Measurements from ENCODE around the gene CAMTA1. TPM values are rescaled to one million over a fixed set of nuclear protein-coding genes. Genes with fewer than 3 reads are reported as not detected.
"Not testable (repeated sequence)": the region's sequence is repeated elsewhere in the genome, so short reads cannot be mapped to it uniquely, and the experiment has no call there.

CAMTA1 gene
- total RNA-seq, 1 donor from 2014 or later = 38.1 TPM

DNA sequence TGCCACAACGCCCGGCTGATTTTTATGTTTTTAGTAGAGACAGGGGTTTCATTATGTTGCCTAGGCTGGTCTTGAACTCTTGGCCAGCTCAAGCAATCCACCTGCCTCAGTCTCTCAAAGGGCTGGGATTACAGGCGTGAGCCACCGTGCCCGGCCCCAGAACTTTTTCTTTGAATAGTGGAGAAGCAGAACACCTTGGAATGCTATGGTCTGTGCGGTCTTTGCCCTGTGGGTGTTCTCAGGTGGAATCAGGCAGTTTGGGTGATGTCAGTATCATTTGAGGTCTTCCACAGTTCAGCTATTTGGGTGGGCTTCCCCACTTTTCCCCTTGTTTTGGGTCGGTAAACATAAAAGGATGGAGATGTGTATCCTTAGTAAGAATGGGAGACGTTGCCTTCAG, 17.6 kb downstream of the CAMTA1 start:
- Histone ChIP-seq H3K4me3 (ENCODE audit: low read length in 3 of 3) (no peak overlapping the region), H3K27me3 (ENCODE audit: control insufficient read depth in 3 of 3, insufficient read depth in 3 of 3, low read length in 3 of 3) (no peaks in the 10 kb centered on the region), H3K9ac (ENCODE audit: low read depth in 1 of 3, low read length in 3 of 3) (no peak overlapping the region), H3K4me1 (ENCODE audit: control insufficient read depth in 3 of 3, insufficient read depth in 3 of 3, low read length in 3 of 3) (peaks cover 15 to 33% (median 19%) of the 10 kb centered on the region in 3 donors), H3K36me3 (ENCODE audit: control insufficient read depth in 3 of 3, insufficient read depth in 3 of 3, low read length in 3 of 3) (no peaks in the 10 kb centered on the region), H3K27ac (ENCODE audit: low read depth, low read length) (no peak overlapping the region), H3K9me3 (ENCODE audit: control insufficient read depth in 3 of 3, low read length in 3 of 3) (no peaks in the 10 kb centered on the region)

DNA sequence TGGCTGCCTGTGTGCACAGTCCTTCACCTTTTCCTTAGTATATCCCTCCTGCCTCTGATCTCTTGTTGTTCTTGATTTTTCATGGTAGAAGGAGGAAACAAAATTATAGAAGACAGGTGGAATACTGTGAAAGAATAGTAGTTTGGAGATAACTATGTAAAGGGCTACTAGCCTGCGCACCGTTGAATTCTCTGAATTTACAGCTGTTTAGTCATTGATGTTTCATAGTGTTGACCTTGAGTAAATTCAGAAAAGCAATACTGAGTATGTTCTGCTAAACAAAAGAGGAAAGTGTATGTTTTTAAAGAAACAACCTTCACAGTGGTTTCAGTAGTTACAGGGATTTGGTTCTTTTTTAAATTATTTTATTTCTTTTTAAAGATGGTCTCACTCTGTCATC, 18.1 kb downstream of the CAMTA1 start:
- no peak overlapping the region for H3K9ac ChIP-seq (ENCODE audit: low read depth in 1 of 3, low read length in 3 of 3)
- no peak overlapping the region for H3K4me3 ChIP-seq (ENCODE audit: low read length in 3 of 3)
- no peaks in the 10 kb centered on the region for H3K27me3 ChIP-seq (ENCODE audit: control insufficient read depth in 3 of 3, insufficient read depth in 3 of 3, low read length in 3 of 3)
- H3K36me3 ChIP-seq (ENCODE audit: control insufficient read depth in 3 of 3, insufficient read depth in 3 of 3, low read length in 3 of 3) = no peaks in the 10 kb centered on the region
- no peak overlapping the region for H3K27ac ChIP-seq (ENCODE audit: low read depth, low read length)
- no peaks in the 10 kb centered on the region for H3K9me3 ChIP-seq (ENCODE audit: control insufficient read depth in 3 of 3, low read length in 3 of 3)
- peaks cover 15 to 36% (median 19%) of the 10 kb centered on the region in 3 donors for H3K4me1 ChIP-seq (ENCODE audit: control insufficient read depth in 3 of 3, insufficient read depth in 3 of 3, low read length in 3 of 3)

DNA sequence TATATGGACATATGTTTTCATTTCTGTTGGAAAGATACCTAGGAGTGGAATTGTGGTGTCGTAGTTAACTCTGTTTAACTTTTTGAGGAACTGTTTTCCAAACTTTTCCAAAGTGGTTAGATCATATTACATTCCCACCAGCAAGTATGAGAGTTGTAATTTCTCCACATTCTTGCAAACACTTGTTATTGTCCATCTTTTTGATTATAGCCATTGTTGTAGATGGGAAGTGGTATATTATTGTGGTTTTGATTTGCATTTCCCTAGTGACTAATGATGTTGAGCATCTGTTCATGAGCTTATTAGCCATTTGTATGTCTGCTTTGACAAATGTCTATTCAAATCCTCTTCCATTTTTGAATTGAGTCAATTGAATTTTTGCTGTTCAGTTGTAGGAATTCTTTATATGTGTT, 19.8 kb downstream of the CAMTA1 start:
- H3K27ac ChIP-seq (ENCODE audit: low read depth, low read length) = no peak overlapping the region
- no peaks in the 10 kb centered on the region for H3K9me3 ChIP-seq (ENCODE audit: control insufficient read depth in 3 of 3, low read length in 3 of 3)
- H3K27me3 ChIP-seq (ENCODE audit: control insufficient read depth in 3 of 3, insufficient read depth in 3 of 3, low read length in 3 of 3) = no peaks in the 10 kb centered on the region
- no peaks in the 10 kb centered on the region for H3K36me3 ChIP-seq (ENCODE audit: control insufficient read depth in 3 of 3, insufficient read depth in 3 of 3, low read length in 3 of 3)
- H3K9ac ChIP-seq (ENCODE audit: low read depth in 1 of 3, low read length in 3 of 3) = no peak overlapping the region
- H3K4me3 ChIP-seq (ENCODE audit: low read length in 3 of 3) = no peak overlapping the region
- peaks cover 15 to 34% (median 19%) of the 10 kb centered on the region in 3 donors for H3K4me1 ChIP-seq (ENCODE audit: control insufficient read depth in 3 of 3, insufficient read depth in 3 of 3, low read length in 3 of 3)

DNA sequence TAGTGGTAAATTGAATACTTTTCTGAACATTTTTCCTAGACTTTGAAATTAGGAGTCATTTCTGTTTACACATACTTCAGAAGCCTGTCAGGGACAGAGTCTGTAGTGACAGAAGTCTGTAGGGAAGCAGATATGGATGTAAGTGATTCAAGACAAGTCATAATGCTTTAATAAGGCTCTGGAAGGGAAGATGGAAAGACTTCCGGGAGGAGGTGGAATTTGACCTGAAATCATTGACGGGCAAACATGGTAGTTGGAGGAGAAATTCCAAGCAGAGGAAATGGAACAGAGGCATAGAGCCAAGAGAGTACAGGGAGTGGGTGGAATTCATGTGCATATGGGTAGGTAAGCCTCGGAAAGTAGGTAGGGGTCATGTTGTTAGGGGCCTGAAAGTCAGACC, 22.5 kb downstream of the CAMTA1 start:
- Histone ChIP-seq H3K27ac (ENCODE audit: low read depth, low read length) (no peak overlapping the region), H3K9me3 (ENCODE audit: control insufficient read depth in 3 of 3, low read length in 3 of 3) (no peaks in the 10 kb centered on the region), H3K4me1 (ENCODE audit: control insufficient read depth in 3 of 3, insufficient read depth in 3 of 3, low read length in 3 of 3) (peaks cover 0 to 26% (median 3%) of the 10 kb centered on the region in 3 donors), H3K4me3 (ENCODE audit: low read length in 3 of 3) (no peak overlapping the region), H3K36me3 (ENCODE audit: control insufficient read depth in 3 of 3, insufficient read depth in 3 of 3, low read length in 3 of 3) (no peaks in the 10 kb centered on the region), H3K27me3 (ENCODE audit: control insufficient read depth in 3 of 3, insufficient read depth in 3 of 3, low read length in 3 of 3) (no peaks in the 10 kb centered on the region), H3K9ac (ENCODE audit: low read depth in 1 of 3, low read length in 3 of 3) (no peak overlapping the region)

DNA sequence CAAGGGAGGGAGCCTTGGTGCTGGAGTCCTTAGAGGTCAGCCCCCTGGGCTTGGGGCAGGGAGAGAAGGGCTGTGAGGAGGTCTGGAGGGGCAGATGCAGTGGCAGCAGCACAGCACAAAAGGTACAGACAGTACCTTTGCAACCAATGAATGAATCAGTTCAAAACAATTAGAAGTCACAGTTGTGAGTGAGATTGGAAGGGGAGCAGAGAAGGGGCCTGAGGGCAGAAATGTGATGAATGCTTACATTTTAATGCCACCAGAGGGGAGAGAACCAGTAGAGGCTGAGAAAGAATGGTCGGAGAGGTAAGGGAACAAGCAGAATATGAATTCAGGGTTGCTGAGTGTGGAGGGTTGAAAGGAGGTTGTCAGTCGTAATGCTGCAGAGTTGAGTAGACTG, 24.2 kb downstream of the CAMTA1 start:
- H3K4me3 ChIP-seq (ENCODE audit: low read length in 3 of 3) = no peak overlapping the region
- no peaks in the 10 kb centered on the region for H3K9me3 ChIP-seq (ENCODE audit: control insufficient read depth in 3 of 3, low read length in 3 of 3)
- no peaks in the 10 kb centered on the region for H3K27me3 ChIP-seq (ENCODE audit: control insufficient read depth in 3 of 3, insufficient read depth in 3 of 3, low read length in 3 of 3)
- peaks cover 2 to 30% (median 3%) of the 10 kb centered on the region in 3 donors for H3K4me1 ChIP-seq (ENCODE audit: control insufficient read depth in 3 of 3, insufficient read depth in 3 of 3, low read length in 3 of 3)
- no peaks in the 10 kb centered on the region for H3K36me3 ChIP-seq (ENCODE audit: control insufficient read depth in 3 of 3, insufficient read depth in 3 of 3, low read length in 3 of 3)
- H3K9ac ChIP-seq (ENCODE audit: low read depth in 1 of 3, low read length in 3 of 3) = no peak overlapping the region
- H3K27ac ChIP-seq (ENCODE audit: low read depth, low read length) = no peak overlapping the region

DNA sequence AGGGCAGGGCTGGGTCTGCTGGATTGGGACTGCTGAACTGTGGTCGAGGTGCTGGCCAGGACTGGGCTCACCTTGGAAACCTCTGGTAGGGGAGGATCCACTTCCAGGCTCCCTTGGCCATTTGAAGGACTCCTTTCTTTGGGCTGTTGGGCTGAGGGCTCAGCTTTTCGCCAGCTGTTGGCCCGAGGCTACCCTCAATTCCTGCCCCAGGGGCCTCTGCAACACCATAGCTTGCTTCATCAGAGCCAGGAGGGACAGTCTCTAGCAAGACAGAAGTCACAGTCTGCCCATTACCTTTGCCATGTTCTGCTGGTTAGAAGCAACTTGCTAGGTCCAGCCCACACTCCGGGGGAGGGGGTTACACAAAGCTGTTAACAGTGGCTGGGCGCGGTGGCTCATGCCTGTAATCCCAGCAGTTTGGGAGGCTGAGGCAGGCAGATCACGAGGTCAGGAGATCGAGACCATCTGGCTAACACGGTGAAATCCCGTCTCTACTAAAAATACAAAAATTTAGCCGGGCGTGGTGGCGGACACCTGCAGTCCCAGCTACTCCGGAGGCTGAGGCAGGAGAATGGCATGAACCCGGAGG, 25.0 kb downstream of the CAMTA1 start:
- not testable (repeated sequence) for H3K27ac ChIP-seq (ENCODE audit: low read depth, low read length); H3K9me3 ChIP-seq (ENCODE audit: control insufficient read depth in 3 of 3, low read length in 3 of 3); H3K4me3 ChIP-seq (ENCODE audit: low read length in 3 of 3); H3K27me3 ChIP-seq (ENCODE audit: control insufficient read depth in 3 of 3, insufficient read depth in 3 of 3, low read length in 3 of 3); H3K36me3 ChIP-seq (ENCODE audit: control insufficient read depth in 3 of 3, insufficient read depth in 3 of 3, low read length in 3 of 3); H3K9ac ChIP-seq (ENCODE audit: low read depth in 1 of 3, low read length in 3 of 3)
- H3K4me1 ChIP-seq (ENCODE audit: control insufficient read depth in 3 of 3, insufficient read depth in 3 of 3, low read length in 3 of 3) = peaks cover 2 to 31% (median 3%) of the 10 kb centered on the region in 3 donors

DNA sequence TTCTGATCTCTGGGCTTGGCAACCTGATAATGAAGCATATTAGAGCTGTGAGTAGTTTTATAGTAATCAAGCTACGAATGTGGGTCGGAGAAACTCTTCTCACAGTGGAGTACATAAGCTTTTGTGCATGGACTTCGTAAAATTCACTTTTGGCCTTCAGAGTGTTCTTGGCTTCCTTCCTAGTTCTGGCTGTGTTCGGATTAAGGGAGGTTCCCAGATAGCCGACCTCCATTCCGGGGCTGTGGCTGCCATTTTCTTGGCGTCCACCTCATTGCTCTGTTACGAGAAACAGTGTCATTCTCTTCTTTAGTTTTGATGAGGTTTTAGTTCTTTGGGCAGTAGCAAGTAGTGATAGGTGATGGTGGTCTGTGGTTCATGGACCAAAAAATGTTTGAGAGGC, 26.3 kb downstream of the CAMTA1 start:
- H3K4me1 ChIP-seq (ENCODE audit: control insufficient read depth in 3 of 3, insufficient read depth in 3 of 3, low read length in 3 of 3) = peaks cover 2 to 22% (median 3%) of the 10 kb centered on the region in 3 donors
- no peaks in the 10 kb centered on the region for H3K36me3 ChIP-seq (ENCODE audit: control insufficient read depth in 3 of 3, insufficient read depth in 3 of 3, low read length in 3 of 3)
- H3K27ac ChIP-seq (ENCODE audit: low read depth, low read length) = no peak overlapping the region
- no peak overlapping the region for H3K4me3 ChIP-seq (ENCODE audit: low read length in 3 of 3)
- H3K9me3 ChIP-seq (ENCODE audit: control insufficient read depth in 3 of 3, low read length in 3 of 3) = no peaks in the 10 kb centered on the region
- no peak overlapping the region for H3K9ac ChIP-seq (ENCODE audit: low read depth in 1 of 3, low read length in 3 of 3)
- no peaks in the 10 kb centered on the region for H3K27me3 ChIP-seq (ENCODE audit: control insufficient read depth in 3 of 3, insufficient read depth in 3 of 3, low read length in 3 of 3)

DNA sequence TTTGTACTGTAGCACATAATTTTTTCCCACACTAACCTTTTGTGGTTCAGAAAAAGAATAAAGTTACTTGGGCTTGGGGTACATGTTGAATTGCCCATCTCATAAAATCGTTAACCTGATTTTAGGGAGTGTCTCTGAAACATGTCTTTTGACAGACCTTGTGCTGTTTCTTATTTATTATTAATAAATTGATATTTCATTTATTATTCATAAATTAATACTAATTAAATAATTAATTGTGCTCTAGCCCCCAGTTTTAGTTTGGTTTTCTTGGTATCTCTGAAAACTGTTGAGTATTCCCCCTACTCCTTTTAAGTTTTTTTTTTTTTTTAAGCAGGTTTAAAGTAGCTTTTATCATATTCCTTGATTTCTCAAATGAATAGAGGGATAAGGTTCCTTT, 27.9 kb downstream of the CAMTA1 start:
- H3K27me3 ChIP-seq (ENCODE audit: control insufficient read depth in 3 of 3, insufficient read depth in 3 of 3, low read length in 3 of 3) = no peaks in the 10 kb centered on the region
- H3K4me1 ChIP-seq (ENCODE audit: control insufficient read depth in 3 of 3, insufficient read depth in 3 of 3, low read length in 3 of 3) = peaks cover 0 to 14% (median 2%) of the 10 kb centered on the region in 3 donors
- no peak overlapping the region for H3K9ac ChIP-seq (ENCODE audit: low read depth in 1 of 3, low read length in 3 of 3)
- H3K9me3 ChIP-seq (ENCODE audit: control insufficient read depth in 3 of 3, low read length in 3 of 3) = no peaks in the 10 kb centered on the region
- no peak overlapping the region for H3K4me3 ChIP-seq (ENCODE audit: low read length in 3 of 3)
- H3K36me3 ChIP-seq (ENCODE audit: control insufficient read depth in 3 of 3, insufficient read depth in 3 of 3, low read length in 3 of 3) = no peaks in the 10 kb centered on the region
- H3K27ac ChIP-seq (ENCODE audit: low read depth, low read length) = no peak overlapping the region

DNA sequence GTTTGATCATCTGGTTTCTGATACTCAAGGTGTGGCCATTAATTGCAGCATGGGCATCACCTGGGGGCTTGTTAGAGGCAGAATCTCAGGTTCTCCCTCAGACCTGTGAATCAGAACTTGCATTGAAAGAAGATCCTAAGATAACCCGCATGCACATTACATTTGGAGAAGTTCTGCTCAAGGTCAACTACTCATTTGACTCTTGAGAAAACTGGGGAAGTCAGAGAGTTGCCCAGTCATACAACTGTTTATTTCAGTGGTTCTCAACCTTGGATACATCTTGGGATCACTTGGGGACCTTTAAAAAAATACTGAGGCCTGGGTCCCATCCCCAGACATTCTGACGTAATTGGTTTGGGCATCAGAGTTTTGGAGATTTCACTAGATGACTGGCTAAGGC, 30.5 kb downstream of the CAMTA1 start:
- Histone ChIP-seq H3K27ac (ENCODE audit: low read depth, low read length) (no peak overlapping the region), H3K4me1 (ENCODE audit: control insufficient read depth in 3 of 3, insufficient read depth in 3 of 3, low read length in 3 of 3) (peaks cover 9 to 24% (median 12%) of the 10 kb centered on the region in 3 donors), H3K9ac (ENCODE audit: low read depth in 1 of 3, low read length in 3 of 3) (no peak overlapping the region), H3K4me3 (ENCODE audit: low read length in 3 of 3) (no peak overlapping the region), H3K9me3 (ENCODE audit: control insufficient read depth in 3 of 3, low read length in 3 of 3) (no peaks in the 10 kb centered on the region), H3K27me3 (ENCODE audit: control insufficient read depth in 3 of 3, insufficient read depth in 3 of 3, low read length in 3 of 3) (no peaks in the 10 kb centered on the region), H3K36me3 (ENCODE audit: control insufficient read depth in 3 of 3, insufficient read depth in 3 of 3, low read length in 3 of 3) (no peaks in the 10 kb centered on the region)

DNA sequence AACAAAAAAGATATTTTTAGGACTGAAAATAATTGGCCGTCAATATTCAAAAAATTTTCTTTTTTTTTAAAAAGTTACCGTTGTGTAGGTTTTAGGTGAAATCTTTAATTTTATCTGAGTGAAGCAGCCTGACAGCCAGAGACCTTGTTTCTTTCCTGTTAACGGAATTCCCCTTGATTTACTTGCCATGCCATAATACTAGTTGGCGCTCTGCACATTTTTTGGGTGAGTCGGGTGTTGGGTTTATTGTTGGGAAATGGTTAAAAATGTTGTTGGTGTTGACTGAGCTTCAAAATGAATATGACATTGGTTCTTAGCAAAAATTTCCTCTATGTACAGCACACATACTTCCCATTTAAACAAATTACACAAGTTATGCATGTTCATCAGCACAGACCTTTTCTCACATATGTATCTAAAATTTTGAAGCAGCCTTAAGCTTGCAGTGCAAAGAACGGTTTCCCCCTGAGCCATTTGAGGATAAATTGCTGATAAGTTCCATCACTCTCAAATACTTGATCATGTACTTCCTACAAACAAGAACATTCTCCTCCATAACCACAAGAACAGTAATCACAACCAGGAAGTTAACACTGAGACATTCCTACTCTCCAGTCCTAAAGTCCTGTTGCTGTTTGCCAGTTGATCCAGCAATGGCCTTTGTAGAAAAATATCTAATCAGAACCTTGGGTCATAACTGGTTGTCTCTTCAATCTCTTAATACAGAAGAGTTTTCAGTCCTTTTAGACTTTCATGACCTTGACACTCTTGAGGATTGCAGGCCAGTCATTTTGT, 34.2 kb downstream of the CAMTA1 start:
- no peaks in the 10 kb centered on the region for H3K27me3 ChIP-seq (ENCODE audit: control insufficient read depth in 3 of 3, insufficient read depth in 3 of 3, low read length in 3 of 3)
- peaks cover 16 to 20% (median 18%) of the 10 kb centered on the region in 3 donors for H3K4me1 ChIP-seq (ENCODE audit: control insufficient read depth in 3 of 3, insufficient read depth in 3 of 3, low read length in 3 of 3)
- peak overlapping the region; percentile 25 for H3K27ac ChIP-seq (ENCODE audit: low read depth, low read length)
- no peaks in the 10 kb centered on the region for H3K36me3 ChIP-seq (ENCODE audit: control insufficient read depth in 3 of 3, insufficient read depth in 3 of 3, low read length in 3 of 3)
- no peak overlapping the region for H3K9ac ChIP-seq (ENCODE audit: low read depth in 1 of 3, low read length in 3 of 3)
- no peak overlapping the region for H3K4me3 ChIP-seq (ENCODE audit: low read length in 3 of 3)
- no peaks in the 10 kb centered on the region for H3K9me3 ChIP-seq (ENCODE audit: control insufficient read depth in 3 of 3, low read length in 3 of 3)
